ENCODE results near the gene METTL2B.

DNA sequence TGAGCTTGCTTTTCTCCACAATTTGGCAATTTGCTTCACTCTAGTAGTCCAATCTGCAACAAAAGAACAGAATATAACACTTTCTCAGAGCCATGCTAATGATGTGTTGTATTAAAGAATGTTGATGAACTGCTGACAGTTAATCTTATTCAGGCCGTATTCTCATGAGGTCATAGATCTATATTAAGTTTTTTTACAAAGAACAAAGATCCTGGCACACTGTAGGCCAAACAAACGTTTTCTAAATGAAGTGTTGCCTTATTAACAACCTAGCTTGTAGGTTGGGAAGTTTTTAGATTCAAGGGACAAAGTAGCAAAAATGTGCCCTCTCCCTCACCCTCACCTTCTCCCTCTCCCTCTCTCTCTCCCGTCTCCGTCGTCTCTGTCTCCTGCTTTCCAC is 14.1 kb upstream of the METTL2B start:
- TF ChIP-seq, protein P1, sequence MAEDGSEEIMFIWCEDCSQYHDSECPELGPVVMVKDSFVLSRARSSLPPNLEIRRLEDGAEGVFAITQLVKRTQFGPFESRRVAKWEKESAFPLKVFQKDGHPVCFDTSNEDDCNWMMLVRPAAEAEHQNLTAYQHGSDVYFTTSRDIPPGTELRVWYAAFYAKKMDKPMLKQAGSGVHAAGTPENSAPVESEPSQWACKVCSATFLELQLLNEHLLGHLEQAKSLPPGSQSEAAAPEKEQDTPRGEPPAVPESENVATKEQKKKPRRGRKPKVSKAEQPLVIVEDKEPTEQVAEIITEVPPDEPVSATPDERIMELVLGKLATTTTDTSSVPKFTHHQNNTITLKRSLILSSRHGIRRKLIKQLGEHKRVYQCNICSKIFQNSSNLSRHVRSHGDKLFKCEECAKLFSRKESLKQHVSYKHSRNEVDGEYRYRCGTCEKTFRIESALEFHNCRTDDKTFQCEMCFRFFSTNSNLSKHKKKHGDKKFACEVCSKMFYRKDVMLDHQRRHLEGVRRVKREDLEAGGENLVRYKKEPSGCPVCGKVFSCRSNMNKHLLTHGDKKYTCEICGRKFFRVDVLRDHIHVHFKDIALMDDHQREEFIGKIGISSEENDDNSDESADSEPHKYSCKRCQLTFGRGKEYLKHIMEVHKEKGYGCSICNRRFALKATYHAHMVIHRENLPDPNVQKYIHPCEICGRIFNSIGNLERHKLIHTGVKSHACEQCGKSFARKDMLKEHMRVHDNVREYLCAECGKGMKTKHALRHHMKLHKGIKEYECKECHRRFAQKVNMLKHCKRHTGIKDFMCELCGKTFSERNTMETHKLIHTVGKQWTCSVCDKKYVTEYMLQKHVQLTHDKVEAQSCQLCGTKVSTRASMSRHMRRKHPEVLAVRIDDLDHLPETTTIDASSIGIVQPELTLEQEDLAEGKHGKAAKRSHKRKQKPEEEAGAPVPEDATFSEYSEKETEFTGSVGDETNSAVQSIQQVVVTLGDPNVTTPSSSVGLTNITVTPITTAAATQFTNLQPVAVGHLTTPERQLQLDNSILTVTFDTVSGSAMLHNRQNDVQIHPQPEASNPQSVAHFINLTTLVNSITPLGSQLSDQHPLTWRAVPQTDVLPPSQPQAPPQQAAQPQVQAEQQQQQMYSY (CRISPR knock-in tag; IDR thresholded peaks at IDR 0.05), result no peak
- TF ChIP-seq, protein P2, sequence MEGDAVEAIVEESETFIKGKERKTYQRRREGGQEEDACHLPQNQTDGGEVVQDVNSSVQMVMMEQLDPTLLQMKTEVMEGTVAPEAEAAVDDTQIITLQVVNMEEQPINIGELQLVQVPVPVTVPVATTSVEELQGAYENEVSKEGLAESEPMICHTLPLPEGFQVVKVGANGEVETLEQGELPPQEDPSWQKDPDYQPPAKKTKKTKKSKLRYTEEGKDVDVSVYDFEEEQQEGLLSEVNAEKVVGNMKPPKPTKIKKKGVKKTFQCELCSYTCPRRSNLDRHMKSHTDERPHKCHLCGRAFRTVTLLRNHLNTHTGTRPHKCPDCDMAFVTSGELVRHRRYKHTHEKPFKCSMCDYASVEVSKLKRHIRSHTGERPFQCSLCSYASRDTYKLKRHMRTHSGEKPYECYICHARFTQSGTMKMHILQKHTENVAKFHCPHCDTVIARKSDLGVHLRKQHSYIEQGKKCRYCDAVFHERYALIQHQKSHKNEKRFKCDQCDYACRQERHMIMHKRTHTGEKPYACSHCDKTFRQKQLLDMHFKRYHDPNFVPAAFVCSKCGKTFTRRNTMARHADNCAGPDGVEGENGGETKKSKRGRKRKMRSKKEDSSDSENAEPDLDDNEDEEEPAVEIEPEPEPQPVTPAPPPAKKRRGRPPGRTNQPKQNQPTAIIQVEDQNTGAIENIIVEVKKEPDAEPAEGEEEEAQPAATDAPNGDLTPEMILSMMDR (IDR thresholded peaks at IDR 0.05), result no peak
- TF ChIP-seq FOXK1 (CRISPR knock-in tag; IDR thresholded peaks at IDR 0.05), result no peak
- TF ChIP-seq, protein P3, sequence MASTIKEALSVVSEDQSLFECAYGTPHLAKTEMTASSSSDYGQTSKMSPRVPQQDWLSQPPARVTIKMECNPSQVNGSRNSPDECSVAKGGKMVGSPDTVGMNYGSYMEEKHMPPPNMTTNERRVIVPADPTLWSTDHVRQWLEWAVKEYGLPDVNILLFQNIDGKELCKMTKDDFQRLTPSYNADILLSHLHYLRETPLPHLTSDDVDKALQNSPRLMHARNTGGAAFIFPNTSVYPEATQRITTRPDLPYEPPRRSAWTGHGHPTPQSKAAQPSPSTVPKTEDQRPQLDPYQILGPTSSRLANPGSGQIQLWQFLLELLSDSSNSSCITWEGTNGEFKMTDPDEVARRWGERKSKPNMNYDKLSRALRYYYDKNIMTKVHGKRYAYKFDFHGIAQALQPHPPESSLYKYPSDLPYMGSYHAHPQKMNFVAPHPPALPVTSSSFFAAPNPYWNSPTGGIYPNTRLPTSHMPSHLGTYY (CRISPR knock-in tag; IDR thresholded peaks at IDR 0.05), result no peak
- no peak for TF ChIP-seq NR3C1 (CRISPR knock-in tag; conservative IDR thresholded peaks at IDR 0.05; ENCODE audit: low read depth)
- no peak for TF ChIP-seq MXD4 (CRISPR knock-in tag; IDR thresholded peaks at IDR 0.05; ENCODE audit: borderline replicate concordance)
- TF ChIP-seq CREM (CRISPR knock-in tag; IDR thresholded peaks at IDR 0.05), result no peak
- TF ChIP-seq, protein P4, sequence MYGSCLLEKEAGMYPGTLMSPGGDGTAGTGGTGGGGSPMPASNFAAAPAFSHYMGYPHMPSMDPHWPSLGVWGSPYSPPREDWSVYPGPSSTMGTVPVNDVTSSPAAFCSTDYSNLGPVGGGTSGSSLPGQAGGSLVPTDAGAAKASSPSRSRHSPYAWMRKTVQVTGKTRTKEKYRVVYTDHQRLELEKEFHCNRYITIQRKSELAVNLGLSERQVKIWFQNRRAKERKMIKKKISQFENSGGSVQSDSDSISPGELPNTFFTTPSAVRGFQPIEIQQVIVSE (CRISPR knock-in tag; IDR thresholded peaks at IDR 0.05; ENCODE audit: borderline replicate concordance), result no peak
- TF ChIP-seq IRF2 (CRISPR knock-in tag; IDR thresholded peaks at IDR 0.05; ENCODE audit: borderline replicate concordance, low read depth), result no peak
- TF ChIP-seq, protein P5, sequence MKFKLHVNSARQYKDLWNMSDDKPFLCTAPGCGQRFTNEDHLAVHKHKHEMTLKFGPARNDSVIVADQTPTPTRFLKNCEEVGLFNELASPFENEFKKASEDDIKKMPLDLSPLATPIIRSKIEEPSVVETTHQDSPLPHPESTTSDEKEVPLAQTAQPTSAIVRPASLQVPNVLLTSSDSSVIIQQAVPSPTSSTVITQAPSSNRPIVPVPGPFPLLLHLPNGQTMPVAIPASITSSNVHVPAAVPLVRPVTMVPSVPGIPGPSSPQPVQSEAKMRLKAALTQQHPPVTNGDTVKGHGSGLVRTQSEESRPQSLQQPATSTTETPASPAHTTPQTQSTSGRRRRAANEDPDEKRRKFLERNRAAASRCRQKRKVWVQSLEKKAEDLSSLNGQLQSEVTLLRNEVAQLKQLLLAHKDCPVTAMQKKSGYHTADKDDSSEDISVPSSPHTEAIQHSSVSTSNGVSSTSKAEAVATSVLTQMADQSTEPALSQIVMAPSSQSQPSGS (CRISPR knock-in tag; IDR thresholded peaks at IDR 0.05; ENCODE audit: borderline replicate concordance, low read depth), result no peak
- TF ChIP-seq, protein P6, sequence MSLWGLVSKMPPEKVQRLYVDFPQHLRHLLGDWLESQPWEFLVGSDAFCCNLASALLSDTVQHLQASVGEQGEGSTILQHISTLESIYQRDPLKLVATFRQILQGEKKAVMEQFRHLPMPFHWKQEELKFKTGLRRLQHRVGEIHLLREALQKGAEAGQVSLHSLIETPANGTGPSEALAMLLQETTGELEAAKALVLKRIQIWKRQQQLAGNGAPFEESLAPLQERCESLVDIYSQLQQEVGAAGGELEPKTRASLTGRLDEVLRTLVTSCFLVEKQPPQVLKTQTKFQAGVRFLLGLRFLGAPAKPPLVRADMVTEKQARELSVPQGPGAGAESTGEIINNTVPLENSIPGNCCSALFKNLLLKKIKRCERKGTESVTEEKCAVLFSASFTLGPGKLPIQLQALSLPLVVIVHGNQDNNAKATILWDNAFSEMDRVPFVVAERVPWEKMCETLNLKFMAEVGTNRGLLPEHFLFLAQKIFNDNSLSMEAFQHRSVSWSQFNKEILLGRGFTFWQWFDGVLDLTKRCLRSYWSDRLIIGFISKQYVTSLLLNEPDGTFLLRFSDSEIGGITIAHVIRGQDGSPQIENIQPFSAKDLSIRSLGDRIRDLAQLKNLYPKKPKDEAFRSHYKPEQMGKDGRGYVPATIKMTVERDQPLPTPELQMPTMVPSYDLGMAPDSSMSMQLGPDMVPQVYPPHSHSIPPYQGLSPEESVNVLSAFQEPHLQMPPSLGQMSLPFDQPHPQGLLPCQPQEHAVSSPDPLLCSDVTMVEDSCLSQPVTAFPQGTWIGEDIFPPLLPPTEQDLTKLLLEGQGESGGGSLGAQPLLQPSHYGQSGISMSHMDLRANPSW (CRISPR knock-in tag; conservative IDR thresholded peaks at IDR 0.05; ENCODE audit: low read depth), result no peak
- TF ChIP-seq ZNF121 (CRISPR knock-in tag; IDR thresholded peaks at IDR 0.05), result no peak
- no peak for TF ChIP-seq CBFB (CRISPR knock-in tag; IDR thresholded peaks at IDR 0.05; ENCODE audit: low read depth)
- TF ChIP-seq, protein P7, sequence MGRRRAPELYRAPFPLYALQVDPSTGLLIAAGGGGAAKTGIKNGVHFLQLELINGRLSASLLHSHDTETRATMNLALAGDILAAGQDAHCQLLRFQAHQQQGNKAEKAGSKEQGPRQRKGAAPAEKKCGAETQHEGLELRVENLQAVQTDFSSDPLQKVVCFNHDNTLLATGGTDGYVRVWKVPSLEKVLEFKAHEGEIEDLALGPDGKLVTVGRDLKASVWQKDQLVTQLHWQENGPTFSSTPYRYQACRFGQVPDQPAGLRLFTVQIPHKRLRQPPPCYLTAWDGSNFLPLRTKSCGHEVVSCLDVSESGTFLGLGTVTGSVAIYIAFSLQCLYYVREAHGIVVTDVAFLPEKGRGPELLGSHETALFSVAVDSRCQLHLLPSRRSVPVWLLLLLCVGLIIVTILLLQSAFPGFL (CRISPR knock-in tag; IDR thresholded peaks at IDR 0.05; ENCODE audit: borderline replicate concordance), result no peak
